Measurements from ENCODE around the gene CLASP1. TPM values are rescaled to one million over a fixed set of nuclear protein-coding genes. Genes with fewer than 3 reads are reported as not detected.

Gene CLASP1
- total RNA-seq, 1 experiment from 2014 or later, result 45.9 TPM

- peaks cover 8 to 10% of the 10 kb centered on the region in 2 experiments for H3K4me1 Mint-ChIP-seq
- WGBS (ENCODE audit: extremely low coverage, insufficient read length, low lambda C conversion rate), result no CpG with 5 or more reads among the region's 11 CpGs
These were observed 52.8 kb downstream of the CLASP1 start for GRCh38 chr2:121596221-121597080.

More at GRCh38 chr2:121596221-121597080, 52.8 kb downstream of the CLASP1 start:
- Histone ChIP-seq H4K20me1 (ENCODE audit: control insufficient read depth, insufficient read depth, insufficient read length) (no peaks in the 10 kb centered on the region), H3K14ac (ENCODE audit: insufficient read depth, low read length) (no peak overlapping the region), H4K8ac (replicated peaks; ENCODE audit: insufficient read length, low read depth, low read length) (no peak overlapping the region), H4K91ac (ENCODE audit: insufficient read length, low read depth, low read length) (no peak overlapping the region), H3K18ac (ENCODE audit: insufficient read length, low read depth, low read length) (no peak overlapping the region), H2BK120ac (ENCODE audit: low read depth, low read length, poor library complexity, severe bottlenecking) (no peak overlapping the region), H3K79me1 (ENCODE audit: insufficient read depth, low read depth, low read length, poor library complexity, severe bottlenecking) (peaks cover 9% of the 10 kb centered on the region), H3K4me2 (ENCODE audit: insufficient read depth, insufficient read length, low read length) (no peak overlapping the region), H3K4ac (ENCODE audit: low read depth, low read length) (no peak overlapping the region), H2BK15ac (ENCODE audit: low read depth, low read length) (no peak overlapping the region), H2BK5ac (ENCODE audit: insufficient read length, low read length) (no peak overlapping the region), H3K9me3 (ENCODE audit: control insufficient read depth, low read depth, low read length) (no peaks in the 10 kb centered on the region), H3K23me2 (ENCODE audit: insufficient read length, low read depth, low read length, poor library complexity, severe bottlenecking) (no peaks in the 10 kb centered on the region), H3K23ac (ENCODE audit: insufficient read length, low read depth, low read length) (no peak overlapping the region), H3K27ac (ENCODE audit: insufficient read length, low read depth, low read length) (no peak overlapping the region), H2AK5ac (ENCODE audit: insufficient read length, low read length) (no peak overlapping the region), H2BK20ac (ENCODE audit: low read depth, low read length, poor library complexity, severe bottlenecking) (no peak overlapping the region), H2BK12ac (ENCODE audit: insufficient read length, low read depth, low read length) (no peak overlapping the region), H4K5ac (ENCODE audit: insufficient read length, low read depth, low read length) (no peak overlapping the region), H3K56ac (ENCODE audit: insufficient read length, low read depth, low read length) (no peak overlapping the region), H3K79me2 (ENCODE audit: insufficient read depth, low read length) (no peaks in the 10 kb centered on the region; the same call in 1 of the 2 replicates), H3K9ac (ENCODE audit: extremely low read depth, insufficient read length, low read length) (no peak overlapping the region), H3K27me3 (ENCODE audit: insufficient read depth, low read length) (no peaks in the 10 kb centered on the region), H3T11ph (ENCODE audit: low read length) (no peak overlapping the region), H3K4me1 (ENCODE audit: insufficient read depth, low read length) (no peaks in the 10 kb centered on the region), H2AFZ (ENCODE audit: low read length) (no peak overlapping the region)
- H3K4me3 Mint-ChIP-seq, result no peak overlapping the region
- no peaks in the 10 kb centered on the region for H3K9me3 Mint-ChIP-seq
- H3K27me3 Mint-ChIP-seq (ENCODE audit: low read depth), result no peaks in the 10 kb centered on the region
- H3K27ac Mint-ChIP-seq, result peak overlapping the region; percentile 13 to 66 (median 26); a peak in 6 of 7 replicates
- peaks cover 0 to 4% (median 3%) of the 10 kb centered on the region in 3 experiments; a peak in 4 of 7 replicates for H3K36me3 Mint-ChIP-seq (ENCODE audit: insufficient read depth in 1 of 3, low read depth in 3 of 3)
- no peak for DNase-seq
- TF ChIP-seq, protein P1, sequence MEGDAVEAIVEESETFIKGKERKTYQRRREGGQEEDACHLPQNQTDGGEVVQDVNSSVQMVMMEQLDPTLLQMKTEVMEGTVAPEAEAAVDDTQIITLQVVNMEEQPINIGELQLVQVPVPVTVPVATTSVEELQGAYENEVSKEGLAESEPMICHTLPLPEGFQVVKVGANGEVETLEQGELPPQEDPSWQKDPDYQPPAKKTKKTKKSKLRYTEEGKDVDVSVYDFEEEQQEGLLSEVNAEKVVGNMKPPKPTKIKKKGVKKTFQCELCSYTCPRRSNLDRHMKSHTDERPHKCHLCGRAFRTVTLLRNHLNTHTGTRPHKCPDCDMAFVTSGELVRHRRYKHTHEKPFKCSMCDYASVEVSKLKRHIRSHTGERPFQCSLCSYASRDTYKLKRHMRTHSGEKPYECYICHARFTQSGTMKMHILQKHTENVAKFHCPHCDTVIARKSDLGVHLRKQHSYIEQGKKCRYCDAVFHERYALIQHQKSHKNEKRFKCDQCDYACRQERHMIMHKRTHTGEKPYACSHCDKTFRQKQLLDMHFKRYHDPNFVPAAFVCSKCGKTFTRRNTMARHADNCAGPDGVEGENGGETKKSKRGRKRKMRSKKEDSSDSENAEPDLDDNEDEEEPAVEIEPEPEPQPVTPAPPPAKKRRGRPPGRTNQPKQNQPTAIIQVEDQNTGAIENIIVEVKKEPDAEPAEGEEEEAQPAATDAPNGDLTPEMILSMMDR (conservative IDR thresholded peaks at IDR 0.05), result peak; percentile 63

Measured in H9 (cell line).